KOPT-K1 (cell line): ENCODE measurements around the gene TRANK1.
"Not testable (repeated sequence)": the region's sequence is repeated elsewhere in the genome, so short reads cannot be mapped to it uniquely, and the experiment has no call there.

ENCODE experiments used
- H3K27ac ChIP-seq: fragments of 200-600 bp; sonication (generic); 2 replicates; pipeline ENCODE4 v1.5.1; 2016; ENCODE audit warnings: antibody characterized with exemption, mild to moderate bottlenecking, low read depth, low read length; ENCODE audit not compliant: poor library complexity, severe bottlenecking
- H3K36me3 ChIP-seq: fragments of 200-600 bp; sonication (generic); 2 replicates; pipeline ENCODE4 v1.5.1; 2017; ENCODE audit warnings: antibody characterized with exemption, mild to moderate bottlenecking, low read length, moderate library complexity; ENCODE audit not compliant: insufficient read depth
- H3K9me3 ChIP-seq: fragments of 200-600 bp; sonication (generic); 2 replicates; pipeline ENCODE4 v1.5.1; 2017; ENCODE audit warnings: antibody characterized with exemption, low read length, mild to moderate bottlenecking; ENCODE audit not compliant: insufficient read depth, poor library complexity, severe bottlenecking

The TRANK1 gene

GRCh38 chr3:36942638-36943248 lies 2.1 kb downstream of the TRANK1 start:
- Histone ChIP-seq H3K36me3 (no peaks in the 10 kb centered on the region), H3K9me3 (peaks cover 29% of the 10 kb centered on the region), H3K27ac (no peak overlapping the region)

- H3K9me3 ChIP-seq = peaks cover 18% of the 10 kb centered on the region
- H3K27ac ChIP-seq = no peak overlapping the region
- H3K36me3 ChIP-seq = no peaks in the 10 kb centered on the region
Measured at GRCh38 chr3:36941658-36942057, 3.2 kb downstream of the TRANK1 start.

GRCh38 chr3:36941162-36941561 lies 3.7 kb downstream of the TRANK1 start:
- Histone ChIP-seq H3K36me3 (no peaks in the 10 kb centered on the region), H3K9me3 (peaks cover 13% of the 10 kb centered on the region), H3K27ac (no peak overlapping the region)

- Histone ChIP-seq H3K9me3 (no peaks in the 10 kb centered on the region), H3K36me3 (no peaks in the 10 kb centered on the region), H3K27ac (no peak overlapping the region)
Measured at GRCh38 chr3:36937492-36937891, 7.4 kb downstream of the TRANK1 start.

- Histone ChIP-seq H3K9me3 (no peaks in the 10 kb centered on the region), H3K36me3 (no peaks in the 10 kb centered on the region), H3K27ac (no peak overlapping the region)
Measured at GRCh38 chr3:36933540-36934296, 11.1 kb downstream of the TRANK1 start.

- H3K9me3 ChIP-seq, H3K36me3 ChIP-seq, H3K27ac ChIP-seq: not testable (repeated sequence)
Measured at GRCh38 chr3:36931424-36931823, 13.4 kb downstream of the TRANK1 start.

GRCh38 chr3:36928220-36928619 lies 16.6 kb downstream of the TRANK1 start:
- no peaks in the 10 kb centered on the region for H3K9me3 ChIP-seq
- no peaks in the 10 kb centered on the region for H3K36me3 ChIP-seq
- no peak overlapping the region for H3K27ac ChIP-seq

- Histone ChIP-seq H3K36me3 (no peaks in the 10 kb centered on the region), H3K27ac (no peak overlapping the region), H3K9me3 (peaks cover 5% of the 10 kb centered on the region)
Measured at GRCh38 chr3:36926292-36926897, 18.5 kb downstream of the TRANK1 start.

- no peaks in the 10 kb centered on the region for H3K36me3 ChIP-seq
- H3K27ac ChIP-seq = no peak overlapping the region
- peaks cover 17% of the 10 kb centered on the region for H3K9me3 ChIP-seq
Measured at GRCh38 chr3:36924744-36925521, 19.9 kb downstream of the TRANK1 start.

- Histone ChIP-seq H3K36me3 (no peaks in the 10 kb centered on the region), H3K27ac (no peak overlapping the region), H3K9me3 (peaks cover 17% of the 10 kb centered on the region)
Measured at GRCh38 chr3:36923981-36924743, 20.7 kb downstream of the TRANK1 start.

GRCh38 chr3:36923523-36923943 lies 21.3 kb downstream of the TRANK1 start:
- peaks cover 17% of the 10 kb centered on the region for H3K9me3 ChIP-seq
- no peak overlapping the region for H3K27ac ChIP-seq
- no peaks in the 10 kb centered on the region for H3K36me3 ChIP-seq

GRCh38 chr3:36920884-36921567 lies 23.8 kb downstream of the TRANK1 start:
- Histone ChIP-seq H3K27ac (no peak overlapping the region), H3K36me3 (no peaks in the 10 kb centered on the region), H3K9me3 (peaks cover 17% of the 10 kb centered on the region)

GRCh38 chr3:36919439-36920160 lies 25.3 kb downstream of the TRANK1 start:
- H3K9me3 ChIP-seq = peaks cover 17% of the 10 kb centered on the region
- H3K36me3 ChIP-seq = no peaks in the 10 kb centered on the region
- no peak overlapping the region for H3K27ac ChIP-seq
